Measurements from ENCODE around the gene RCBTB2. TPM values are rescaled to one million over a fixed set of nuclear protein-coding genes. Genes with fewer than 3 reads are reported as not detected.

Gene RCBTB2
- total RNA-seq, 4 donors from 2014 or later = 29.1 to 49.6 (median 34.9) TPM

GRCh38 chr13:48531416-48532255 lies 1.2 kb downstream of the RCBTB2 start:
- intact Hi-C loops (cut with DNase I) = loop anchor here (10.0 kb wide), 1 partner anchor 117 kb away; the partner anchor contains the start of gene LPAR6
- peak overlapping the region; percentile 89 to 97 (median 96) for H3K27ac ChIP-seq
- peak; percentile 27 to 31 for DNase-seq
- peaks cover 4% of the 10 kb centered on the region in 2 donors for H3K4me1 ChIP-seq
- H3K36me3 ChIP-seq = no peaks in the 10 kb centered on the region
- H3K9me3 ChIP-seq = no peaks in the 10 kb centered on the region
- H3K4me3 ChIP-seq (replicated peaks in 1 of 3) = peak overlapping the region; percentile 49 to 55 (median 51)
- TF ChIP-seq CTCF (IDR thresholded peaks at IDR 0.05) (no peak), POLR2A (IDR thresholded peaks at IDR 0.05) (peak in 1 of 2 donors; percentile 5)
- H3K27me3 ChIP-seq = no peaks in the 10 kb centered on the region
- 23% methylated on average over 19 of the region's 19 CpGs for WGBS, 2 donors

- H3K36me3 ChIP-seq = no peaks in the 10 kb centered on the region
- no peaks in the 10 kb centered on the region for H3K27me3 ChIP-seq
- no peak overlapping the region for H3K4me3 ChIP-seq (replicated peaks in 1 of 3)
- H3K9me3 ChIP-seq = no peaks in the 10 kb centered on the region
- WGBS, 2 donors = 92 to 93% methylated on average over 6 of the region's 6 CpGs
- no peak for DNase-seq
- TF ChIP-seq POLR2A (IDR thresholded peaks at IDR 0.05) (no peak), CTCF (IDR thresholded peaks at IDR 0.05) (no peak)
- intact Hi-C loops (cut with DNase I) = loop anchor here (10.0 kb wide), 1 partner anchor 116 kb away; the partner anchor contains the start of gene LPAR6
- H3K4me1 ChIP-seq = peaks cover 4% of the 10 kb centered on the region in 2 donors
- H3K27ac ChIP-seq = no peak overlapping the region
These were observed 2.0 kb downstream of the RCBTB2 start for GRCh38 chr13:48530833-48531232.

- Histone ChIP-seq H3K4me1 (peaks cover 4% of the 10 kb centered on the region in 2 donors), H3K9me3 (no peaks in the 10 kb centered on the region), H3K4me3 (replicated peaks in 1 of 3) (no peak overlapping the region), H3K36me3 (no peaks in the 10 kb centered on the region), H3K27me3 (no peaks in the 10 kb centered on the region), H3K27ac (no peak overlapping the region)
- no peak for DNase-seq
- TF ChIP-seq CTCF (IDR thresholded peaks at IDR 0.05) = no peak
- TF ChIP-seq POLR2A (IDR thresholded peaks at IDR 0.05) = no peak
- intact Hi-C loops (cut with DNase I) = no loop called here
- WGBS, 2 donors = 81 to 82% methylated on average over 3 of the region's 3 CpGs
These were observed 4.2 kb downstream of the RCBTB2 start for GRCh38 chr13:48528720-48529119.

- H3K4me3 ChIP-seq (replicated peaks in 1 of 3) = no peak overlapping the region
- intact Hi-C loops (cut with DNase I) = no loop called here
- 82 to 84% methylated on average over 2 of the region's 2 CpGs for WGBS, 2 donors
- H3K27ac ChIP-seq = peak overlapping the region in 1 of 3 donors; percentile 14
- no peaks in the 10 kb centered on the region for H3K4me1 ChIP-seq
- TF ChIP-seq CTCF (IDR thresholded peaks at IDR 0.05) (no peak), POLR2A (IDR thresholded peaks at IDR 0.05) (no peak)
- no peaks in the 10 kb centered on the region for H3K36me3 ChIP-seq
- H3K27me3 ChIP-seq = no peaks in the 10 kb centered on the region
- no peaks in the 10 kb centered on the region for H3K9me3 ChIP-seq
- DNase-seq = no peak
These were observed 4.9 kb downstream of the RCBTB2 start for GRCh38 chr13:48527955-48528354.

- Histone ChIP-seq H3K4me1 (no peaks in the 10 kb centered on the region), H3K27me3 (no peaks in the 10 kb centered on the region), H3K27ac (no peak overlapping the region), H3K4me3 (replicated peaks in 1 of 3) (no peak overlapping the region), H3K9me3 (no peaks in the 10 kb centered on the region), H3K36me3 (no peaks in the 10 kb centered on the region)
- intact Hi-C loops (cut with DNase I) = no loop called here
- 94 to 97% methylated on average over 10 of the region's 10 CpGs for WGBS, 2 donors
- TF ChIP-seq CTCF (IDR thresholded peaks at IDR 0.05) = no peak
- no peak for TF ChIP-seq POLR2A (IDR thresholded peaks at IDR 0.05)
- no peak for DNase-seq
These were observed 6.6 kb downstream of the RCBTB2 start for GRCh38 chr13:48526286-48526685.

All from thyroid gland (tissue), 4 donors.